ENCODE data around the gene HSFX4. TPM values are rescaled to one million over a fixed set of nuclear protein-coding genes. Genes with fewer than 3 reads are reported as not detected.
"Not testable (repeated sequence)": the region's sequence is repeated elsewhere in the genome, so short reads cannot be mapped to it uniquely, and the experiment has no call there.

HSFX4 gene, protein sequence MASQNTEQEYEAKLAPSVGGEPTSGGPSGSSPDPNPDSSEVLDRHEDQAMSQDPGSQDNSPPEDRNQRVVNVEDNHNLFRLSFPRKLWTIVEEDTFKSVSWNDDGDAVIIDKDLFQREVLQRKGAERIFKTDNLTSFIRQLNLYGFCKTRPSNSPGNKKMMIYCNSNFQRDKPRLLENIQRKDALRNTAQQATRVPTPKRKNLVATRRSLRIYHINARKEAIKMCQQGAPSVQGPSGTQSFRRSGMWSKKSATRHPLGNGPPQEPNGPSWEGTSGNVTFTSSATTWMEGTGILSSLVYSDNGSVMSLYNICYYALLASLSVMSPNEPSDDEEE
- total RNA-seq = not detected

- not testable (repeated sequence) for ATAC-seq (replicated peaks in 1 of 2); H3K36me3 Mint-ChIP-seq (ENCODE audit: insufficient read depth in 2 of 2); H3K4me1 Mint-ChIP-seq (ENCODE audit: low read depth); H3K4me3 Mint-ChIP-seq; H3K9me3 Mint-ChIP-seq; H3K27me3 Mint-ChIP-seq (ENCODE audit: low read depth); DNase-seq; H3K27ac Mint-ChIP-seq
These were observed at the start of gene HSFX4 for GRCh38 chrX:149929400-149929799. Gene HSFX4, plus strand, starts transcription at chrX:149929573. Its CDS starts 72 bp downstream, at chrX:149929645.

- H3K9me3 Mint-ChIP-seq = no peaks in the 10 kb centered on the region
- H3K36me3 Mint-ChIP-seq (ENCODE audit: insufficient read depth in 2 of 2) = no peaks in the 10 kb centered on the region
- H3K4me1 Mint-ChIP-seq (ENCODE audit: low read depth) = no peaks in the 10 kb centered on the region
- ATAC-seq (replicated peaks in 1 of 2) (peak in 1 of 2 donors; percentile 24), DNase-seq (peak; percentile 19 to 20)
- H3K27me3 Mint-ChIP-seq (ENCODE audit: low read depth) = peaks cover 10% of the 10 kb centered on the region
- H3K27ac Mint-ChIP-seq = no peak within 1 kb of the TSS
- no peak within 1 kb of the TSS for H3K4me3 Mint-ChIP-seq
These were observed 48.2 kb upstream of the HSFX4 start, which contains the start of gene MAGEA8 for GRCh38 chrX:149881081-149881711. Gene MAGEA8, plus strand, starts transcription at chrX:149881183. Its CDS starts 3,090 bp downstream, at chrX:149884273.

DNA sequence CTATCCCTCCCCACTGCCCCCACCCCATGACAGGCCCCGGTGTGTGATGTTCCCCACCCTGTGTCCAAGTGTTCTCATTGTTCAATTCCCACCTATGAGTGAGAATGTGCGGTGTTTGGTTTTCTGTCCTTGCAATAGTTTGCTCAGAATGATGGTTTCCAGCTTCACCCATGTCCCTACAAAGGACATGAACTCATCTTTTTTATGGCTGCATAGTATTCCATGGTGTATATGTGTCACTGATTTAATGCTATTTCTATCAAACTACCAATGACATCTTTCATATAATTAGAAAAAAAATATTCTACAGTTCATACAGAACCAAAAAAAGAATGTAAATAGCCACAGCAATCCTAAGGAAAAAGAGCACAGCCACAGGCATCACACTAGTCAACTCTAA, 38.5 kb upstream of the HSFX4 start:
- not testable (repeated sequence) for H3K27ac Mint-ChIP-seq; DNase-seq; ATAC-seq (replicated peaks in 1 of 2); H3K4me3 Mint-ChIP-seq; H3K36me3 Mint-ChIP-seq (ENCODE audit: insufficient read depth in 2 of 2); H3K9me3 Mint-ChIP-seq; H3K4me1 Mint-ChIP-seq (ENCODE audit: low read depth)
- peaks cover 11% of the 10 kb centered on the region for H3K27me3 Mint-ChIP-seq (ENCODE audit: low read depth)

DNA sequence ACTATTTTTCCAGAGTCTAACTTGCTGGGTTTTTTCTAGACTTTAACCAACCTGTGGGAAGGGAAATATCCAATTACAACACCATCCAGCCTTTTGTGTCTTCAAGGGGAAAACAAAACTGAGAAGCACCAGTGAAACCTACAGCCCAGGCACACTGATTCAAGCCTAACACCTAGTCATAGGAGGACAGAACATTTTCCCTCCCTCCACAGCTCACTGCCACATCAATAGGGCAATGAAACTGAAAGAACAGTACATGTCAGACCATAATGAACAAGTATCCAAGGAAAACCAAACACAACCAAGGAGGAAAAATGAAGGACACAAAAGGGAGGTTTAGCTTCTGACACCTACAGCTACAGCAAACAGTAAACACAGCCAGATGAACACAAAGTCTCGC, 30.8 kb upstream of the HSFX4 start:
- ATAC-seq (replicated peaks in 1 of 2) = peak; percentile 75 to 96
- H3K36me3 Mint-ChIP-seq (ENCODE audit: insufficient read depth in 2 of 2) = peaks cover 0 to 2% of the 10 kb centered on the region in 2 donors
- H3K27ac Mint-ChIP-seq = peak overlapping the region; percentile 8
- H3K27me3 Mint-ChIP-seq (ENCODE audit: low read depth) = peaks cover 38% of the 10 kb centered on the region
- no peak overlapping the region for H3K4me3 Mint-ChIP-seq
- H3K4me1 Mint-ChIP-seq (ENCODE audit: low read depth) = peaks cover 8% of the 10 kb centered on the region
- H3K9me3 Mint-ChIP-seq = peaks cover 0 to 2% of the 10 kb centered on the region in 2 donors
- DNase-seq = no peak

- ATAC-seq (replicated peaks in 1 of 2) = peak; percentile 80 to 81
- Mint-ChIP-seq H3K4me1 (ENCODE audit: low read depth) (peaks cover 9% of the 10 kb centered on the region), H3K27me3 (ENCODE audit: low read depth) (peaks cover 36% of the 10 kb centered on the region), H3K4me3 (peak overlapping the region; percentile 5 to 48), H3K9me3 (no peaks in the 10 kb centered on the region), H3K27ac (peak overlapping the region; percentile 4), H3K36me3 (ENCODE audit: insufficient read depth in 2 of 2) (no peaks in the 10 kb centered on the region)
- DNase-seq = no peak
These were observed 25.3 kb upstream of the HSFX4 start for GRCh38 chrX:149903889-149904748.

DNA sequence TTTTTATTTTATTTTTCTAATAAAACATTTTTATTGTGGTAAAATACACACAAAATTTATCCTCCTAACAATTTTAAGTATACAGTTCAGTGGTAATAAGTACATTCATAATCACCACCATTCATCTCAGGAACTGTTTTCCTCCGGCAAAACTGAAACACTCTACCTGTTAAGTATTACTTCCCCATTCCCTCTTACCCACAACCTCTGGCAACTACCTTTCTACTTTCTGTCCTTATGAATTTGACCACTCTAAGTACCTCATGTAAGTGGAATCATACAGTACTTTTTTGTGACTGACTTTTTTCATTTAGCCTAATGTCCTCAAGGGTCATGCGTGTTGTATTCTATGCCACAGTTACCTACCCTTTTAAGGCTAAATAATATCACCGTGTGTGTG, 21.1 kb upstream of the HSFX4 start:
- Mint-ChIP-seq H3K27me3 (ENCODE audit: low read depth) (peaks cover 21% of the 10 kb centered on the region), H3K4me3 (no peak overlapping the region), H3K4me1 (ENCODE audit: low read depth) (peaks cover 9% of the 10 kb centered on the region), H3K36me3 (ENCODE audit: insufficient read depth in 2 of 2) (peaks cover 1 to 6% of the 10 kb centered on the region in 2 donors), H3K27ac (no peak overlapping the region), H3K9me3 (peaks cover 0 to 4% of the 10 kb centered on the region in 2 donors)
- no peak for ATAC-seq (replicated peaks in 1 of 2)
- no peak for DNase-seq

DNA sequence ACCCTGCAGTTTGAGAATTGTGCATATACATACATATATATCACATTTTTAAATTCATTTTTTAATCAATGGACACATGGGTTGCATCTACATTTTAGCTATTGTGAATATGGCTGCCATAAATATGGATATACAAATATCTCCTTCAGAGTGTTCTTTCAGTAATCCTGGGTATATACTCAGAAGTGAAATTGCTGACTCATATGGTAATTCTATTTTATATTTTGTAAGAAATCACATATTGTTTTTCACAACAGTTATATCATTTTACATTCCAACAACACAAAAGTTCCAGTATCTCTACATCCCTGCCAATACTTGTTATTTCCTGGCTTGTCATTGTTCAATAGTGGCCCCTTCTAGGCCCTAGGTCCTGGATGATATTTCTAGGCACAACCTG, 20.6 kb upstream of the HSFX4 start:
- peaks cover 1 to 6% of the 10 kb centered on the region in 2 donors for H3K36me3 Mint-ChIP-seq (ENCODE audit: insufficient read depth in 2 of 2)
- H3K27ac Mint-ChIP-seq = no peak overlapping the region
- H3K4me1 Mint-ChIP-seq (ENCODE audit: low read depth) = peaks cover 9% of the 10 kb centered on the region
- H3K9me3 Mint-ChIP-seq = peaks cover 0 to 4% of the 10 kb centered on the region in 2 donors
- H3K27me3 Mint-ChIP-seq (ENCODE audit: low read depth) = peaks cover 21% of the 10 kb centered on the region
- DNase-seq = no peak
- no peak overlapping the region for H3K4me3 Mint-ChIP-seq
- ATAC-seq (replicated peaks in 1 of 2) = no peak

GRCh38 chrX:149909324-149910177, 19.8 kb upstream of the HSFX4 start:
- Mint-ChIP-seq H3K4me3 (no peak overlapping the region), H3K4me1 (ENCODE audit: low read depth) (peaks cover 1% of the 10 kb centered on the region), H3K27ac (peak overlapping the region; percentile 70), H3K27me3 (ENCODE audit: low read depth) (peaks cover 17% of the 10 kb centered on the region), H3K36me3 (ENCODE audit: insufficient read depth in 2 of 2) (peaks cover 1 to 6% of the 10 kb centered on the region in 2 donors), H3K9me3 (peaks cover 4 to 8% of the 10 kb centered on the region in 2 donors)
- ATAC-seq (replicated peaks in 1 of 2) (peak; percentile 86 to 93), DNase-seq (peak; percentile 15 to 34)

DNA sequence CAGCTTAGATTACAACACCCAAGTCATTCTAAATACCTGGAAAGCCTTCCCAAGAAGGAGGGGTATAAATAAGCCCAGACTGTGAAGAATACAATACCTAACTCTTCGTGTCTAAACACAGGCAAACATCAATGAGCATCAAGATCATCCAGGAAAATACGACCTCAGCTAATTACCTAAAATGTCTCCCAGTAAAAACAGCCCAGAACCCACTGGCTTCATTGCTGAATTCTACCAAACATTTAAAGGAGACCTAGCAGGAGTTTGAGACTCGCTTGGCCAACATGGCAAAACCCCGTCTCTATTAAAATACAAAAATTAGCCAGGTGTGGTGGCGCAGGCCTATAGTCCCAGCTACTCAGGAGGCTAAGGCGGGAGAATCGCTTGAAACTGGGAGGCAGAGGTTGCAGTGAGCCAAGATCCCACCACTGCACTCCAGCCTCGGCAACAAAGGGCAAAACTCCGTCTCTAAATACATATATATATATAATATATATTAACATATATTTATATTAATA, 19.1 kb upstream of the HSFX4 start:
- peak in 1 of 2 donors; percentile 17 for ATAC-seq (replicated peaks in 1 of 2)
- DNase-seq = no peak
- Mint-ChIP-seq H3K4me1 (ENCODE audit: low read depth) (no peaks in the 10 kb centered on the region), H3K9me3 (peaks cover 4 to 10% of the 10 kb centered on the region in 2 donors), H3K27me3 (ENCODE audit: low read depth) (peaks cover 11% of the 10 kb centered on the region), H3K4me3 (no peak overlapping the region), H3K36me3 (ENCODE audit: insufficient read depth in 2 of 2) (peaks cover 1 to 6% of the 10 kb centered on the region in 2 donors), H3K27ac (peak overlapping the region; percentile 70)

DNA sequence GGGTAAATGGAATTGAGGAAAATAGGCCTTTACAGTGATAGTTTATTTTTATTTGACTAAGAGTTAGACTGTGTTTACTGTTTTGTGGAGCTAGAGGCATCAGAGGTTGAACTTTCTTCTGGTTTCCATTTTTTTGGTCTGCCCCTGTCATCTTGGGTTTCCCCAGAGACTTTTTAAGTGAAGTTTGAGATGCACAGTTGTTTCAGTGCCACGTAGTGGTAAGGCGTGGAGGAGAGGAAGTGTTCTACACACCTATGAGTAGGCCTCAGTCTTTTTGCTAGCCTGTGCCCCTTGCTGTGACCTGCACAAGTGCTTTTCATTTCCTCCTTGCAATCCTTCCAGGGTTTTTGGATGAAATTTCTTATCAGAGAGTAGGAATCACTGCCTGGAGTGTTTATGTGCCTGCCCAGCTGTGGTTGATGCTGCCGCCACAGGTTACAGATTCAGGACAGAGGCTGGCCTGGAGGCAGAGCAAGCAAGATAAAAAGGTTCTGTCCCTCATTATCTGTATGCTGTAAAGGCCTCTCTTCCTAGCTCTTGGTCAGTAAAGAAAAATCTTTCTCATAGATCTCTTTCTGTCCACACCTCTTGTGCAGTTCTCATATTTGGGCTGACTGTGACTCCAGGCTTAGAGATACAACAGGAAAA, 12.5 kb upstream of the HSFX4 start:
- peak overlapping the region; percentile 2 for H3K27ac Mint-ChIP-seq
- H3K4me1 Mint-ChIP-seq (ENCODE audit: low read depth) = peaks cover 7% of the 10 kb centered on the region
- peaks cover 4 to 10% of the 10 kb centered on the region in 2 donors for H3K9me3 Mint-ChIP-seq
- peak; percentile 31 to 33 for DNase-seq
- H3K4me3 Mint-ChIP-seq = no peak overlapping the region
- no peaks in the 10 kb centered on the region for H3K27me3 Mint-ChIP-seq (ENCODE audit: low read depth)
- peaks cover 0 to 4% of the 10 kb centered on the region in 2 donors for H3K36me3 Mint-ChIP-seq (ENCODE audit: insufficient read depth in 2 of 2)
- ATAC-seq (replicated peaks in 1 of 2) = peak; percentile 89 to 99

DNA sequence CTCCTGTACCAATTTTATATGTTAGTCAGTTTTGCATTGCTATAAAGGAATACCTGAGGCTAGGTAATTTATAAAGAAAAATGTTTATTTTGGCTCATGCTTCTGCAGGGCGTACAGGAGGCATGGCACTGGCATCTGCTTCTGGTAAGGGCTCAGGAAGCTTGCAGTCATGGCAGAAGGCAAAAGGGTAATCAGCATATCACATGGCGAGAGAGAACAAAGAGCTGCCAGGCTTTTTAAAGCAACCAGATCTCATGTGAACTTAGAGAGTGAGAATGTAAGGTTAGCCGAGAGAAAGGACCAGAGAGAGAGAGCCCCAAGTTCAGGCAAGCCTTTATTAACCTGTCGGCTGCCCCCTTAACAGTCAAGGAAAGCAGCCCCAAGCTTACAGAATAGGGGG, 5.5 kb upstream of the HSFX4 start:
- H3K27me3 Mint-ChIP-seq (ENCODE audit: low read depth); ATAC-seq (replicated peaks in 1 of 2); H3K4me3 Mint-ChIP-seq; DNase-seq; H3K36me3 Mint-ChIP-seq (ENCODE audit: insufficient read depth in 2 of 2); H3K27ac Mint-ChIP-seq; H3K9me3 Mint-ChIP-seq; H3K4me1 Mint-ChIP-seq (ENCODE audit: low read depth): not testable (repeated sequence)

DNA sequence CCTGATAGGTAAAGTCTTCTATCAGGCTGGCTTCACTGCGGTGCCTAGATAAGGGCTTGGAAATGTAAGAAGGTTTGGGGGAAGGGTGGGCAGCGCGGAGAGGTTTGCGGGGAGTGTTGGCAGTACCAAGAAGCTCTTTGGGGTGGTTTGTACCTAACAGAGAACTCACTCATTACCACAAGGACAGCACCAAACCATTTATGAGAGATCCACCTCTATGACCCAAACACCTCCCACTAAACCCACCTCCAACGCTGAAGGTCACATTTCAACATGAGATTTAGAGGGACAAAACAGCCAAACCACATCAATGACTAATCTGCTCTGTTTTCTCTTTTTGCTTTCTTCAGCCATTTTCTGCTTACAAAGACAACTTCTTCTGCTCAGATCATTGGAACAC, 4.9 kb upstream of the HSFX4 start:
- H3K27ac Mint-ChIP-seq; H3K4me1 Mint-ChIP-seq (ENCODE audit: low read depth); H3K27me3 Mint-ChIP-seq (ENCODE audit: low read depth); H3K4me3 Mint-ChIP-seq; DNase-seq; H3K36me3 Mint-ChIP-seq (ENCODE audit: insufficient read depth in 2 of 2); H3K9me3 Mint-ChIP-seq: not testable (repeated sequence)
- peak; percentile 16 to 28 for ATAC-seq (replicated peaks in 1 of 2)

All from activated T-cell treated with anti-CD3 and anti-CD28 coated beads, Interleukin-2, amount 50 U/mL, for 72 hours (primary cell).